Measurements from ENCODE around the gene CDH4. TPM values are rescaled to one million over a fixed set of nuclear protein-coding genes. Genes with fewer than 3 reads are reported as not detected.

CDH4 gene
- polyA plus RNA-seq, 1 donor (not counting 4 experiments of a cell fraction or from before 2014, with no cell fraction given), result 2.2 TPM

DNA sequence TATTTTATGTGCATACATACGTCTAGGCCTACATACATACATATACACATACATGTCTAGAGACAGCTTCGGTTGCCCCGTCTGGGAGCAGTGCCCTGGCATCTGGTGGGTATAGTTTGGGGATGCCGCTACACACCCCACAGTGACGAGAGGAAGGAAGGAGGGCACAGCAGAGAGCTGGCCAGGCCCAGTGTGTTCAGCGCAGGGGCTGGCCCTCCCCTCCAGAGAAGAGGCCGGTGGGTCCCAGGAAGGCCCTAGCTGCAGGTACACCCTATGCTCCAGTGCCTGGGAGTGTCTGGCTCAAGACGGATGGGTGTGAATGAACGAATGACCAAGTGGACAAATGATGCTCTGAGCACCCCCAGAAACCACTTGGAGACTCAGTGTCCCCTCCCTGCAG, 284.6 kb downstream of the CDH4 start:
- dilution Hi-C loops (cut with MboI; ENCODE audit: extremely low pct_ligation_motif_present, low sequenced_read_pairs), result no loop called here
- no peaks in the 10 kb centered on the region for H3K9me3 ChIP-seq (ENCODE audit: control insufficient read depth, low read depth, low read length)
- FAIRE-seq, result no peak

DNA sequence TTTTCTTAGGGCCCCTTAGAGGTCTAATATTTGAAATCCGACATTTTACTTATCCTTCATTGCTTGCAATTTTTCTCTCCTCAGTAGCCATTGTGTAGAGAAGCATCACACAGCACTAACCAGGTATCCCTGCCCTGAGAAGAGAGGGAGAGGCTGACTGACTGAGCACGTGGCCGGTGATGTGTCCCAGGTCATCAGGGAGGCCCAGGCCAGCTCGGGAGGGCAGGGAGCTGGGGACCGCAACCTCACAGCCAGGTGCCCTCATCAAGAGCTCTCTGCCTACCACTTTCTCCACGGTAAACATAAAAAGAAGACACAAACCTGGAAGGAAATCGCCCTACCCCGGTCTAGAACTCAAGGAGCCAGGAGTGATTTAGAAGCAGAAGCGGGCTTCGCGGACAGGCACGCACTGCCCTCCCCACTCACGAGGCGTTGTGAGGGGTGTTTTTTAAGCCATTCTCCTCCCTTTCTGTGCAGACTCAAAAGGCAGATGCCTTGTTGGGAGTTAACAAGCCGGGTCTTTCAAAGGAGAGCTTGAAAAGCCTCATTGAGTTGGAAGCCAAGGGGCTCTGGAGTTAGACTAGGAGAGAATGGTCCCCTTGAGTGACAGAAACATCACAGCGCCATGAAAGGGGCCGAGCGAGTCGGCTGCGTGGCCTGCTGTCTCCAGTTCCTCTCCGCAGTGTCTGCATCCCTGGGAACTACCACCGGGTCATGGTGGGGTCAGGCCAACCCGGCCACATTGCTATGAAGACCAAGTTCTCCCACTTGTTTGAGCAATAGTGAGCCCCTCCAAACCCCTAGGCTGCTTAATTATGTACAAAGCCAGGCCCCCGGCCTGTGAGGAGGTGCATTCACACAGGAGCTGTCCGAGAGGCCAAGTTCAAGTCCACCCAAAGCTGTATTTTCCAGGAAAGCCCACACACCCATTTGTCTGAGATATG, 285.4 kb downstream of the CDH4 start:
- Histone ChIP-seq H3K4me3 (ENCODE audit: control insufficient read depth in 2 of 3, extremely low read depth in 1 of 3, insufficient read depth in 2 of 3, low read depth in 1 of 3, low read length in 3 of 3) (no peak overlapping the region), H3K27ac (ENCODE audit: control insufficient read depth, insufficient read depth, low read length) (no peak overlapping the region), H3K9me1 (ENCODE audit: control insufficient read depth, extremely low read depth, insufficient read depth, low read length) (no peaks in the 10 kb centered on the region), H3K4me2 (ENCODE audit: control insufficient read depth, extremely low read depth, insufficient read depth, low read depth, low read length) (no peak overlapping the region), H4K20me1 (ENCODE audit: control insufficient read depth, extremely low read depth, insufficient read depth, low read length) (peaks cover 4% of the 10 kb centered on the region), H3K9ac (ENCODE audit: control insufficient read depth, extremely low read depth, insufficient read depth, low read length) (no peak overlapping the region), H3K27me3 (ENCODE audit: control insufficient read depth, extremely low read depth, insufficient read depth, low read length) (no peaks in the 10 kb centered on the region), H3K4me1 (ENCODE audit: control insufficient read depth, extremely low read depth, insufficient read depth, low read length) (no peaks in the 10 kb centered on the region), H2AFZ (ENCODE audit: control insufficient read depth, low read length) (no peak overlapping the region), H3K9me3 (ENCODE audit: control insufficient read depth, low read depth, low read length) (no peaks in the 10 kb centered on the region), H3K79me2 (ENCODE audit: control insufficient read depth, insufficient read depth, low read length) (no peaks in the 10 kb centered on the region), H3K36me3 (ENCODE audit: control insufficient read depth in 2 of 2, extremely low read depth in 1 of 2, insufficient read depth in 2 of 2, low read length in 2 of 2) (peaks cover 0 to under 1% of the 10 kb centered on the region in 2 experiments)
- FAIRE-seq (no peak), DNase-seq (ENCODE audit: low read depth, low spot score) (no peak)
- no peak for TF ChIP-seq EZH2 (IDR thresholded peaks at IDR 0.05; ENCODE audit: low read length)
- TF ChIP-seq, protein P1, sequence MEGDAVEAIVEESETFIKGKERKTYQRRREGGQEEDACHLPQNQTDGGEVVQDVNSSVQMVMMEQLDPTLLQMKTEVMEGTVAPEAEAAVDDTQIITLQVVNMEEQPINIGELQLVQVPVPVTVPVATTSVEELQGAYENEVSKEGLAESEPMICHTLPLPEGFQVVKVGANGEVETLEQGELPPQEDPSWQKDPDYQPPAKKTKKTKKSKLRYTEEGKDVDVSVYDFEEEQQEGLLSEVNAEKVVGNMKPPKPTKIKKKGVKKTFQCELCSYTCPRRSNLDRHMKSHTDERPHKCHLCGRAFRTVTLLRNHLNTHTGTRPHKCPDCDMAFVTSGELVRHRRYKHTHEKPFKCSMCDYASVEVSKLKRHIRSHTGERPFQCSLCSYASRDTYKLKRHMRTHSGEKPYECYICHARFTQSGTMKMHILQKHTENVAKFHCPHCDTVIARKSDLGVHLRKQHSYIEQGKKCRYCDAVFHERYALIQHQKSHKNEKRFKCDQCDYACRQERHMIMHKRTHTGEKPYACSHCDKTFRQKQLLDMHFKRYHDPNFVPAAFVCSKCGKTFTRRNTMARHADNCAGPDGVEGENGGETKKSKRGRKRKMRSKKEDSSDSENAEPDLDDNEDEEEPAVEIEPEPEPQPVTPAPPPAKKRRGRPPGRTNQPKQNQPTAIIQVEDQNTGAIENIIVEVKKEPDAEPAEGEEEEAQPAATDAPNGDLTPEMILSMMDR (optimal IDR thresholded peaks at IDR 0.05 in 1 of 3, IDR thresholded peaks at IDR 0.05 in 1 of 3, conservative IDR thresholded peaks at IDR 0.05 in 1 of 3; ENCODE audit: extremely low read depth in 1 of 3, insufficient read depth in 2 of 3, low read length in 3 of 3), result no peak
- dilution Hi-C loops (cut with MboI; ENCODE audit: extremely low pct_ligation_motif_present, low sequenced_read_pairs), result no loop called here

More for the DNA sequence above, 284.6 kb downstream of the CDH4 start:
- Histone ChIP-seq H3K9ac (ENCODE audit: control insufficient read depth, extremely low read depth, insufficient read depth, low read length) (no peak overlapping the region), H3K27me3 (ENCODE audit: control insufficient read depth, extremely low read depth, insufficient read depth, low read length) (no peaks in the 10 kb centered on the region), H3K4me2 (ENCODE audit: control insufficient read depth, extremely low read depth, insufficient read depth, low read depth, low read length) (no peak overlapping the region), H3K4me1 (ENCODE audit: control insufficient read depth, extremely low read depth, insufficient read depth, low read length) (peaks cover 8% of the 10 kb centered on the region), H3K27ac (ENCODE audit: control insufficient read depth, insufficient read depth, low read length) (no peak overlapping the region), H3K4me3 (ENCODE audit: control insufficient read depth in 2 of 3, extremely low read depth in 1 of 3, insufficient read depth in 2 of 3, low read depth in 1 of 3, low read length in 3 of 3) (no peak overlapping the region), H3K79me2 (ENCODE audit: control insufficient read depth, insufficient read depth, low read length) (no peaks in the 10 kb centered on the region), H4K20me1 (ENCODE audit: control insufficient read depth, extremely low read depth, insufficient read depth, low read length) (peaks cover 12% of the 10 kb centered on the region), H3K9me1 (ENCODE audit: control insufficient read depth, extremely low read depth, insufficient read depth, low read length) (no peaks in the 10 kb centered on the region), H2AFZ (ENCODE audit: control insufficient read depth, low read length) (no peak overlapping the region), H3K36me3 (ENCODE audit: control insufficient read depth in 2 of 2, extremely low read depth in 1 of 2, insufficient read depth in 2 of 2, low read length in 2 of 2) (peaks cover 0 to 3% of the 10 kb centered on the region in 2 experiments)
- DNase-seq (ENCODE audit: low read depth, low spot score), result no peak
- TF ChIP-seq, protein P1 (optimal IDR thresholded peaks at IDR 0.05 in 1 of 3, IDR thresholded peaks at IDR 0.05 in 1 of 3, conservative IDR thresholded peaks at IDR 0.05 in 1 of 3; ENCODE audit: extremely low read depth in 1 of 3, insufficient read depth in 2 of 3, low read length in 3 of 3), result no peak
- no peak for TF ChIP-seq EZH2 (IDR thresholded peaks at IDR 0.05; ENCODE audit: low read length)

Measured in keratinocyte (primary cell).